Glomerular visceral epithelial cell (primary cell): ENCODE results near the gene ELMO1.

ENCODE experiments used
- DNase-seq: peaks from one replicate; pipeline ENCODE4 v3.0.0-alpha.2; 2016; ENCODE audit errors: extremely low spot score

Gene ELMO1

GRCh38 chr7:37448636-37449361 lies at the start of gene ELMO1:
ELMO1 (minus strand) TSS chr7:37448864; CDS start chr7:37342690, 106,174 bp downstream.
- DNase-seq, result peak; percentile 16

GRCh38 chr7:37497576-37497975 lies 48.9 kb upstream of the ELMO1 start:
- no peak for DNase-seq

- DNase-seq, result no peak
These were observed 47.0 kb upstream of the ELMO1 start for GRCh38 chr7:37495574-37496184.

GRCh38 chr7:37494926-37495325 lies 46.3 kb upstream of the ELMO1 start:
- no peak for DNase-seq

- no peak for DNase-seq
These were observed 45.1 kb upstream of the ELMO1 start for GRCh38 chr7:37493810-37494209.

- DNase-seq, result no peak
These were observed 44.5 kb upstream of the ELMO1 start for GRCh38 chr7:37493123-37493522.

GRCh38 chr7:37491919-37492694 lies 43.4 kb upstream of the ELMO1 start:
- DNase-seq, result no peak

GRCh38 chr7:37489703-37490102 lies 41.0 kb upstream of the ELMO1 start:
- no peak for DNase-seq

- DNase-seq, result no peak
These were observed 39.6 kb upstream of the ELMO1 start for GRCh38 chr7:37488163-37488764.

GRCh38 chr7:37484426-37485073 lies 35.9 kb upstream of the ELMO1 start:
- DNase-seq, result no peak

- DNase-seq, result no peak
These were observed 35.0 kb upstream of the ELMO1 start for GRCh38 chr7:37483627-37484026.

GRCh38 chr7:37482953-37483352 lies 34.3 kb upstream of the ELMO1 start:
- DNase-seq, result no peak

- DNase-seq, result no peak
These were observed 33.8 kb upstream of the ELMO1 start for GRCh38 chr7:37482505-37482904.

GRCh38 chr7:37481722-37482288 lies 33.1 kb upstream of the ELMO1 start:
- no peak for DNase-seq

GRCh38 chr7:37481154-37481553 lies 32.5 kb upstream of the ELMO1 start:
- DNase-seq, result no peak

- DNase-seq, result no peak
These were observed 31.7 kb upstream of the ELMO1 start for GRCh38 chr7:37480041-37481031.

- no peak for DNase-seq
These were observed 28.3 kb upstream of the ELMO1 start for GRCh38 chr7:37476881-37477450.

GRCh38 chr7:37476428-37476827 lies 27.8 kb upstream of the ELMO1 start:
- no peak for DNase-seq

GRCh38 chr7:37475646-37476045 lies 27.0 kb upstream of the ELMO1 start:
- DNase-seq, result no peak

- no peak for DNase-seq
These were observed 23.0 kb upstream of the ELMO1 start for GRCh38 chr7:37471619-37472018.
